Dedifferentiated amniotic fluid mesenchymal stem cell (primary cell): ENCODE results near the gene RDM1.
"Not testable (repeated sequence)": the region's sequence is repeated elsewhere in the genome, so short reads cannot be mapped to it uniquely, and the experiment has no call there.

Experiments used
- DNase-seq: peaks from one replicate; pipeline ENCODE4 v3.0.0-alpha.2; 2016; ENCODE audit errors: extremely low spot score

The RDM1 gene, protein sequence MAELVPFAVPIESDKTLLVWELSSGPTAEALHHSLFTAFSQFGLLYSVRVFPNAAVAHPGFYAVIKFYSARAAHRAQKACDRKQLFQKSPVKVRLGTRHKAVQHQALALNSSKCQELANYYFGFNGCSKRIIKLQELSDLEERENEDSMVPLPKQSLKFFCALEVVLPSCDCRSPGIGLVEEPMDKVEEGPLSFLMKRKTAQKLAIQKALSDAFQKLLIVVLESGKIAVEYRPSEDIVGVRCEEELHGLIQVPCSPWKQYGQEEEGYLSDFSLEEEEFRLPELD

DNA sequence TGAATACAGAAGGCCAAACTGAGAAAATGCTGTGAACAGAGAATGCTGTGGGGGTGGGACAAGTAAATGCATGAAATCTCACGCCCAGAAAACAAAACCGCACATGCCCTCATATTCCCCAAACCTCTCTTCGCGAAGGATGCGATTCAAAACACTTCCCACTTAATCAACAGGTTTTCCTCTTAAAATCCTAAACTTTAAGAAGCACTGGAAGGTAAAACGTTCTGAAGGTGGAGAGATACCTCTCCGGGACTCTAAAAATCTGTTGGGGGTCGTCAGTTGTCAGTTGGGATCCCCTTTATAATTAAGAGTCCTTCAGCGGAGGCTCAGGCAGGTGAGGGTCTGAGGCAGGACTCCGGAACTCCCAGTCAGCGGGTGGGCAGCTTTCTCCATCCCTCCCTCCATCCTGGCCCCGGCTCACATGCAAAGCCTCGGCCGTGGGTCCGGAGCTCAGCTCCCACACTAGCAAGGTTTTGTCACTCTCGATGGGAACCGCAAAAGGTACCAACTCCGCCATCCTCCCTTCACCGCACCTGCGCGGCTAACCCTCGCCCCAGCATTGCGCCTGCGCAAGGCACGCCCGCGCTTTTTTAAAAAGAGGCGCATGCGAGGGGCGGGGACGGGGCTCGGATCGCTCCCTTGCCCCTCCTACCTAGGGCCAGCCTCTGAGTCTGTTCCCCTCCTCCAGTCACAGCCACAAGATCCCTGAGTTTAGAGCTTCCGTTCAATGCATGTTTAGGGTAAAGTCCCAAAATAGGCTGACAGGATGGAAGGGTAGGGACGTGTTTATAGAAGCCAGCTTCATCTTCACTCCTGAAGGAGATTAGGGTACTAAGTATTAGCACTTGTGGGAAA lies at the start of gene RDM1:
TSS of gene RDM1 (minus strand) at position 563 of the 855 bp plus-strand sequence. CDS start at position 517, 46 bp downstream.
- no peak for DNase-seq

DNA sequence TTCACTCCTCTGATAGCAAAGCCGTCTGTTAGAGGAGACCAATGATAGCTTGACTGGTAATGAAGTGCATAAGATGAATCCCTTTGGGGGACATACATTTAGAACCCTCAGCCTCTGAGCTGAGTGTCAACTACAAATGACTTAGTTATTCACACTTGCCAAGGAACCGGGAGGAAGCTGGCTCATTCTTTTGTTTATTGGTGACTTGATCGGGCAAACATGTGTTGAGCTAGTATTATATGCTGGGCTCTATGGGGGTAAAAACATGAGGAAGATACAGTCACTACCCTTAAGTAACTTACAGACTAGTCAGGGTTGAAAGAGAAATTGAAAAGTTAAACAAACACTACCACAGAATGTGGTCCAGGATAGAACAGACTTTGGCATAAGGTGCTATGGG lies 47.8 kb upstream of the RDM1 start:
- DNase-seq = no peak

DNA sequence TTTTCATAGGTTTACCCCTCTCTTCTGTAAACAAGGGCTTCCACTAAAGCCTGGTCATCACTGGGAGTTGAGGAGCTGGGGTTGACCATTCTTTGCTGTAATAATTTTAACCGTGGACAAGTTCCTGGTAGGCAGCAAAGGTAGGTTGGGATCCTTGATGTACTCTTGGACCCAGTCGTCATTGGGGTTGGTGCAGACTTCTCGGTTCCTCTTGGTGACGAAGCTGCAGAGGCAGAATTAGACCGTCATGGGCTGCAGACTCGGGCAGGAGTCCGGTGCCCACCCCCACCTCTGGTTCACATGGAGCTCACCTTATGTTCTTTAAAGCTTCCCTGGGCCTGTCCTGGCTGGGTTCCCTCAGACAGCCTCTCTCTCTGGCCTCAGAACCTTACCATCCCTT lies 46.9 kb upstream of the RDM1 start:
- DNase-seq = no peak

DNA sequence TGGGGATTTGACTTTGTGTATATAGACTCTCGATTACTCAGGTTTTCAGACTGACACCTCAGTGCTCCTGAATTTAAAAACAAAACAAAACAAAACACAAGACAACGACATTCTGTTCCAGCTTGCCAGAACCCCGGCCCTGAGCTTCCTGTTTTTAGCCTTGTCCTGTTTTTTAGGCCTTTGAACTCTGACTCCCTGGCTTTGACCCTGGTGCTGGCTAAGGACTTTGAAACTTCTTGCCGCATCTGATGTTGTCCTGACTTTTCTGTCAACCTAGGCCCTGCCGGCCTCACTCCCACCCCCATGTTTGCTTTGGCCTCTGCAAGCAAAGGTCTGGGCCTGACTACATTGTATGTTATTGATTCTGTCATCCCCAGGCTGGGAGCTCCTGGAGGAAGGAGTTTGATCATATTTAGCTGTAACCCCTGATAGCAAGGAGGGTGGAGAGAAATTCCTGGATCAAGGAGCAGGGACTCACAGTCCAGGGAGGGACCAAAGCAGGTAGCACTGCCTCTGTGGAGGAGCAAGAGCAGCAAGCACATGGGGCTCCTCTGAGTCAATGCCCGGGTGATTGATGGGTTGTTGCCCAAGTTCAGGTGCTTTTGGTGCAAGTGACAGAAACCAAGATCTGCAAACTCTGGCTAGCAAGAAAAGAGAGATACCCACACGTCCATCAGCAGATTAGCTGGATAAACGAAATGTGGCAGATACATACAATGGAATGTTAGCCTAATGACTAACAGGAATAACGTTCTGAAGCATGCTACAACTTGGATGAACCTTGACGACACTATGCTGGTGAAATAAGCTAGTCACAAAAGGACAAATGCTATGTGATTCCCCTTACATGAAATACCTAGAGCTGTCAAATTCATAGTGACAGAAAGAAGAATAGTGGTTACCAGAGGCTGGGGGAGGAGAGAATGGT lies 43.0 kb upstream of the RDM1 start:
- no peak for DNase-seq

DNA sequence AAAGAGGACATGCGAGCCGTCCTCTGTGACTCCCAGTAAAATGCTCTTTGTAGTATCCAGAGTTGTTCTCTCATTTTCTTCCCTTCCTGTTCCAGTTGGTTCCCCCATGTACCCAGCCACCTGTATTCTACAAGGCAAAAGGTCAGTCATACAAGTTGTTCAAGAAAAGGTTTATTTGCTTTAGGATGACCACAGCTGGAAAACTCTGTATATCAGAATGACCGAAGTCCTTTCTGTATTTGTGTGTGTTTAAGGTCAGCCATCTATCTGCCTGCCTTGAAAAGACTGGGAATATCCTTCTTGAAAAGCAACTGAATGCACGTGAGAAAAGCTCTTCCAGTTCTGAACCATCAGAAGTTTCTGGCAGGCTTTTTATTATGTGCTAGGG lies 42.4 kb upstream of the RDM1 start:
- DNase-seq = no peak

DNA sequence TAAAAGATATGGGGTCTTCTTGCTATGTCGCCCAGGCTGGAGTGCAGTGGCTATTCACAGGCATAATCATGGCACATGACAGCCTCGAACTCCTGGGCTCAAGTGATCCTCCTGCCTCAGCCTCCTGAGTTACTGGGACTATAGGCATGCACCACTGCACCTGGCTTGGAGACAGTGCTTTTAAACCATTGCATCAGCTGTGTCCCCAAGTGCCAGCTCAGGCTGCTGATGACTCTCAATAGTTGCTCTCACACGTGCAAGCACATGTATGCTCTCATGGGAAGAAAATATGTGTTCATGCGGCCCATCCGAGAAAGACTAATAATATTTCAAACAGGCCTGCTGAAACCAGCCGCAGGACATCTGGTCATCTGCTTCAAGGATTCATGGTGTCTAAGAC lies 42.0 kb upstream of the RDM1 start:
- no peak for DNase-seq

DNA sequence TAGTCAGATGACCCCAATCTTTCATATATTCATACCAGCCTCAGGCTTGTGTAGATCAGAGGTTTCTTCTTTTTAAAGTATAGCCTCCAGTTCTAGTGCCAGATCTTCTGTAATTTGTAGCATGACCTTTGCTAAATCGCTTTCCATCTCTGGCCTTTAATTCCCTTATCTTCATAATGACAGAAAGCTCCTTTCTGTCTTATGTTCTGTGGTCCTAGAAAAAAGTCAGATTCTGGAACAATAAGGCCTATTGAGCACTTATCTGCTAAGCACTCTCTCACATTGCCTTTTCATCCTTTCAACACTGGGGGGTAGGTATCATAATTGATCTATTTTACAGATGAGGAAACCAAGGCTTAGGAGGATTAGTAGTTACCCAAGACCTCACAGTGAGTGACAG lies 41.5 kb upstream of the RDM1 start:
- DNase-seq = no peak

DNA sequence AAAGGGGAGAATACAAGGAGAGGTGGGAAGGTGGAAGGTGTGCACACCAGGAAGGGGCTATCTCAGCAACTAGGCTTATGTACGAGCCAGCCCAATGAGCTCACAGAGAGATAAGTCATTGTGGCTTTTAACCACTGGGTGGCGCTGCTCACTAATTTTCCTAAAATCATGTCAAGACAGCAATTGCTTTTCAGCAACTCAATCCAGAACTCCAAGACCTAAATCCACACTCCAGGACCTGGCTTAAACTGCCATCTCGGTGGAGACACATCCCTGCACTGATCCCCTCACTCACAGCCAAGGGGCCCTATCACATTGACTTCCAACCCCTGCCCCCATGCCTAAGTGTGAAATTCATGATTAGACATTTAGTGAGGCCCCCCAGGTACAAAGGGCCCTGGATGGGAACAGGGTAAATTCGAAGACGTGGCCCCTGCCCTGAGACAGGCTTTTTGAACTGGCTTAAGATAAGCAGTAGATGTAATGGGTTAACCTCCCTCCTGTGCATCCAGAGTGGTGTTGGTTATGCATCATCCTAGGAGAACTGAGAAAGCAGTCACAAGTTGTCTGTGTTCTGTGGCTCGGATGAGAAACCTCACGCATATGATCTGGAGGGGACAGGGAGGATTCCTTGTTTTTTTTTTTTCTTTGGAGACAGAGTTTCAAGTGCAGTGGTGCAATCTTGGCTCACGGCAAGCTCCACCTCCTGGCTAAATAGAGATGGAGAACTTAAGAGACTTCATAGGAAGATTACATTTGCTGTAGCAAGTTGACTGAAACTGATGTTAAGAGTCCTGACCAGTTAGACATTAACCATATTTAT lies 39.2 kb upstream of the RDM1 start:
- DNase-seq = peak; percentile 83

DNA sequence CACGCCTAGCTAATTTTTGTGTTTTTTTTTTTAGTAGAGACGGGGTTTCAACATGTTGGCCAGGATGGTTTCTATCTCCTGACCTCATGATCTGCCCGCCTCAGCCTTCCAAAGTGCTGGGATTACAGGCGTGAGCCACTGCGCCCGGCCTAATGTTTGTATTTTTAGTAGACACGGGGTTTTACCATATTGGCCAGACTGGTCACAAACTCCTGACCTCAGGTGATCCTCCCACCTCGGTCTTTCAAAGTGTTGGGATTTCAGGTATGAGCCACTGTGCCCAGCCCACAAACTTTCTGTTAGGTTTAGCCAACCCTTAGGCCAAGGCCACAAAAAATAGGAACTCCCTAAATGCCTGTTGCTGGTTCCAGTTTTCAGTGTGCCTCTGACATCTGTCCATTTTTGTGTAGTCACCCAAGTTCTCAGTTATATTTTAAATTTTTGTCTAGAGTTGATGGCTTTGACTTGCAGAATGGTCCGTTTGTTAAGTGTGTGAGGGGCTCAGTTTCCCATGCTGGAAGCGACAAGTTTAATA lies 38.0 kb upstream of the RDM1 start:
- DNase-seq = no peak

DNA sequence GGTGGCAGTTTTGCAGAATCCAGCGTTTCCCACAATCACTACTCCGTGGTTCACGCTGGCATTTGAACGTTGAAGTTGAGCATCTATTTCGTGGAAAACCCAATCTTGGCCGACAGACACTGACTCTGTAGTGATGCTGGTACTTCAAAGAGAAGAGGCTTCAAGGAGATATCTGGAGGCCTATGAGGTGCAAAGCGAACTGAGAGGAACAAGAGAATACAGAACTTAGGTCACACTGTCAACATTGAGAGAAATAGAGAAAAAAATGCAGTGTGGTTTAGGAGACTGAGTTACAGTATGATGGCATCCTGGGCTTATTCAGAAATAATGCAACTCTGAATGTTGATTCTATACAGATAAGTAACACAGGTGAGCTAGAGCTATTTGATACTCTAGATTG lies 34.7 kb upstream of the RDM1 start:
- DNase-seq = no peak

DNA sequence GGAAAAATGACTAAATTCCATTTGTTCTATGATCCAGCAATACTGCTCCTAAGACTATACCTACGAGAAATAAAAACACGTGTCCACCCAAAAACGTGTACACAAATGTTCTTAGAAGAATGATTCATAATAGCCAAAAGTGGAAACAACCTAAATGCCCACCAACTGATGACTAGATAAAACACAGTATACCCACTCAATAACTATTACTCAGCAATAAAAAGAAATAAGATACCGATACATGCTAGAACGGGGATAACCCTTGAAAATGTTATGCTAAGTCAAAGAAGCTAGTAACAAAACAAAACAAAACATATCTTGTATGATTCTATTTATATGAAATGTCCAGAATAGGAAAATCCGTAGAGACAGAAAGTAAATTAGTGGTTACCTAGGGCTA lies 33.1 kb upstream of the RDM1 start:
- DNase-seq = no peak

DNA sequence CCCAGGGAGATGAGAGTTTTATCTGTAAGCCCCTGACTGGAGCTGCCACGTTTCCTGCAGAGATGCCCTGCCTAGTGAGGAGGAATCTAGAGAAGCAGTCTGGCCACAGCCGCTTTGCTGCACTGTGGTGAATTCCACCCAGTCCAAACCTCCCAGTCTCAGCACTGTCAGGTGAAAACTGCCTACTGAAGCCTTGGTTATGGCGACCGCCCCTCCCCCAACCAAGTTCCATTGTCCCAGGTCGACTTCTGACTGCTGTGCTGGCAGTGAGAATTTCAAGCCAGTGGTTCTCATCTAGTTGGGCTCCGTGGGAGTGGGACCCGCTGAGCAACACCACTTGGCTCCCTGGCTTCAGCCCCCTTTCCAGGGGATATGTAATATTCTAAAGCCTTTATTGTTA lies 23.1 kb upstream of the RDM1 start:
- DNase-seq = no peak

DNA sequence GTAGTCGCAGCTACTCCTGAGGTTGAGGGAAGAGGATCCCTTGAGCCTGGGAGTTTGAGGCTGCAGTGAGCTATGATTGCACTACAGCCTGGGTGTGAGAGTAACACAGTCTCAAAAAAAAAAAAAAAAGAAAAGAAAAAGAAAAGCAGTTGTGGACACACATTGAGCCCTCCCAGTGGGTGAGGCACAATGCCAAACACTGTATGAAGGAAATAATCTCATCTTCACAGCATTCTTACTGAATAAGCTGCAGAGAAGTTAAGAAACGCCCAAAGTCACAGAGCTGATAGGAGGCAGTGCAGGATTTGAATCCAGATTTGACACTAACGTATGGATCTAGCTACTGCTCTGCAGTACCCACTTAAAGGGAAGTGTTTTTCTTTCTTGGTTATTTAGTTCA lies 18.8 kb upstream of the RDM1 start:
- no peak for DNase-seq

DNA sequence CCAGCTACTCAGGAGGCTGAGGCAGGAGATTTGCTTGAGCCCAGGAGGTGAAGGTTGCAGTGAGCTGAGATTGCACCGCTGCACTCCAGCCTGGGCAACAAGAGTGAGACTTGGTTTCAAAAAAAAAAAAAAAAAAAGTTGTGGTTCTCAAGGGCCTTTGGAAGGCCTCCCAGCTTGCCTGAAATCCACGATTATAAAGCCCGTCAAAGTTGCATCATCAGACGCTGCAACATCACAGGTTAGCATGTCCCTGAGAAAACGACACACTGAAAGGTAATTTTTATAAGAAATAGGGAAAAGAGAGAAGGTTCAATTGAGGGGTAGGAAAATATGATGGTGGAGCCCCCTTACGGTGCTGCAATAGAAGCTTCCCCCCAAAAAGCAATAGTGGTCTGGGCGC lies 17.5 kb upstream of the RDM1 start:
- no peak for DNase-seq

DNA sequence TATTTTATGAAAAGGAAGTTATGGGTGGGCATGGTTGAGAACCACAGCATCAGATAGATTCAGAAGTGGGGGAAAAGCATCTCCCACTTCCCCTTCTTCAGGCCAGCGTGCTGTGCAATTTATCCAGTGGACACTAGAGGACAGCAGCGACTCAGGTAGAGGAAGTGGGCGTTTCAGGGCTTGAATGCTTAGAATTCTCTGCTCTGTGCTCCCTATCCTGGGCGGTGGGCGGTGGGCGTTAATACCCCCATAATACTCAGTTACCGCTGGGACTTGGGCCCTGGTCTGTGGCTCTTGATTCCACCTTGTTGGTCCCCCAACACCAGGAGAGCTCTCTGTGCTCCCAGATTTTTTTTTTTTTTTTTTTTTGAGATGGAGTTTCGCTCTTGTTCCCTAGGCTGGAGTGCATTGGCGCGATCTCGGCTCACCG lies 16.6 kb upstream of the RDM1 start:
- DNase-seq = no peak

DNA sequence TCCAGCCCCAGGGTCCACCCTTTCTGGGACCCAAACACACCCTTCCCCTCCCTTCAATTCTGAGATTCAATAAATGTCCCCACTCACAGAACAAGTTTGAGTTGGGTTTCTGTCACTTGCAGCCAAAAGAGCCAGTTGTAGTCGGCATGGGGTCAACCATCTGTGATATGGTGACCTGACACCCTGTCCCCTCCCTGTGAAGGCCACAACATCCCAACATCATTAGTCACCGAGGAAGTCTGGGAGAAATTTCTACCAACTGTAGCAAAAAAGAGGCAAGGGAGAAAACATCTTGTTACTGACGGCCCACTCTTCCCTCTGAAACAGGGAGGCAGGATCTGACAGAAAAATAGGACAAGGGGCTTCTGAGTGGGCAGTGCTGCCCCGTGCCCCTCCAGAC lies 13.6 kb upstream of the RDM1 start:
- no peak for DNase-seq

DNA sequence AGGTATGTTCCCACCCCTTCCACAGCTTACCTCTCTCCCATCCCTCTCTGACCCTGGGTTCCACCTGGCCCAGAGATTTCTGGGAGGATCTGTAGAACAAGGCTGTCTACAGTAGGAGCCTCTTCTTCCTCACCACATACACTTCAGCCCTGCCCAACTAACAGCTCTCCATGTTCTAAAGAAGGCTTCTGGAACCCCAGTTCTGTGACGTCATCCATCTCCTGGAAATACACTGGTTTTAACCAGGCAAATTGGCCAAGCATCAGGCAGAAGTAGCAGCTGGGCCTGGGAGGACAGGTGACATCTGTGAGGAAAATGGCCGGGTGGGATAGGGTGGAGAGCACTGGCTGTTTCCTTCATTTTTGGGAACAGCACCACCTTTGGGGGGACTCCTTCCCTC lies 13.0 kb upstream of the RDM1 start, which contains the start of gene LYZL6:
TSS of gene LYZL6 (minus strand) at position 177 of the 400 bp plus-strand sequence. CDS start 4,357 bp downstream, outside the sequence.
- no peak for DNase-seq

DNA sequence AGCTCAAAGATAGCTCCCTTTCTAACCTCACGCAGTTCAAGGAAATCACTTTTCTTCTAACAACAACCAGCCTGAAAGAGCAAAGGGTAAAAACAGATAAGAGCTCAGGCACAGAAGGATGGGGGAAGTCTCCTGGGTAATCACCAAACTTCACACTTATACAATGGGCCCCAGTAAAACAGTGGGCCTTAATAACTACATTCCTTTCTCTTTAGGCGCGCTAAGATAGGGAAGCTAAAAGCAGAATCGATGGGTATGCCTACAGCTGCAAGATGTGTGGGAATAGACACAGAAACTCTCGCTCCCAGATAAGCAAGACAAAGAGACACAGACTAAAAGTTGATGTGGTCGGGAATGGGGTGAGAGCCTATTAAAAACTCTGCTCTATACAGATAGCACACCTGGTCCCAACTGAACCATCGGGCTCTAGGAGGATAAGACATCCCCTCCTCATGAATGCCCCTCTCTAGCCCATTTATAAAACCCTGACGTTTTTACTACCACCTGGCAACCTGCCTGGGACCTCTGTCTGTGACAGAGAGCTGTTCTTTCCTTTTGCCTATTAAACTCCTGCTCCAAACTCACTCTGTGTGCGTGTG lies 12.1 kb upstream of the RDM1 start:
- DNase-seq = no peak

DNA sequence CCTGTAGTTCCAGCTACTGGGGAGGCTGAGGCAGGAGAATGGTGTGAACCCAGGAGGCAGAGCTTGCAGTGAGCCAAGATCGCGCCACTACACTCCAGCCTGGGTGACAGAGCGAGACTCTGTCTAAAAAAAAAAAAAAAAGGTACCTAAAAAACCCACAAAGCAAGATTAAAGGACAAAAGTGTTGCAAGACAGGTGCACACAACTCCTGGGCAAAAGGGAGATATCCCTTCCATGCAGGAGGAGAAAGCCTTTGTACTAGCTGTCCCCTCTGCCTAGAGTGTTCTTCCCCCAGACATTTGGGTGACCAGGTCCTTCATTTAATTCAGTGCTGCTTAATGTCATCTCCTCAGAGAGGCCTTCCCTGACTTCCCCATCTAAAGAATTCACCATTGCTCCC lies 7.9 kb upstream of the RDM1 start:
- not testable (repeated sequence) for DNase-seq

DNA sequence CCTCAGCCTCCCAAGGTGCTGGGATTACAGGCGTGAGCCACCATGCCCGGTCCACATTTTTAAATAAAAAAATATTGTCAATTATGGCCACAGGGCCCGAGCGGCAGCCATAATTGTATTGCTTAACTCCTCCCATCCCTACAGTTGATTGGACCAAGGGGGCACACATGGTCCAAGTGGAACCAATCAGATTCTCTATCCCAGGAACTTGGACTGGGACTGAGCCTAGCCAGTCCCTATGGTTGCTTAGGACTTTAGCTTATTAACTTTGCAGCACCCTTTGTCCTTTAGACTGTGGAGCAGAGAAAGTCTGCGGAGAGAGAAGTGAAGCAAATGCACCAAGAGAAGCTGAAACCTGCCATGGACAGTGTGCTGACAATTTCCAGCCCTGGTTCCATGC lies 5.5 kb upstream of the RDM1 start:
- no peak for DNase-seq

DNA sequence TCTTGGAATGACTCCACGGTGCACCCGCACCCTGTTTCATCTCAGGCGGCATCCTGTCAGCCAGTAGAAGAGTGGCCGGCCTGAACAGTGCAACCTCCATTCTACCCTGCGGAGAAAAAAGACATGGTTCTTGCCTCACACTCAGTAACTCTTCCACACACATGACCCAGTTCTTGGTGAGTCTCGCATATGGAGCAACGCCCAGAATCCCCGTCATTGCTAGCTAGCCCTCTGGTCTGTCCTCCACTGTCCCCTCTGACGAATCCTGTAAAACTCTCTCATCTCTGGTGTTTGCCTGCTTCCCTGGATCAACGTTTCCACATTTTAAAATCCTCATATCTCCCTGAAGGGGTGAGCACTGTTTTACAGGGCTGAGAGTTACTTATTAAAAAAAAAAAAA lies 4.2 kb upstream of the RDM1 start:
- no peak for DNase-seq
